ENCODE results near the gene PDK4.

GRCh38 chr7:95619921-95620320 lies 23.6 kb upstream of the PDK4 start:
- TF ChIP-seq POLR2AphosphoS5 (IDR thresholded peaks at IDR 0.05; ENCODE audit: borderline replicate concordance, low read depth, low read length) = no peak
- TF ChIP-seq EZH2 (IDR thresholded peaks at IDR 0.05) = no peak
- no peak for TF ChIP-seq FOXP2 (optimal IDR thresholded peaks at IDR 0.05; ENCODE audit: control extremely low read depth, extremely low read length, insufficient read depth)
